HEK293 (cell line): ENCODE results near the gene CABP4.

ENCODE experiments used
- PRDM1 ChIP-seq: fragments of 450-650 bp; formaldehyde crosslinking; IDR thresholded peaks from 2 replicates; pipeline ENCODE4; 2016; ENCODE audit warnings: missing biosample characterization, missing genetic modification characterization
- YY1 ChIP-seq: fragments of 450-650 bp; formaldehyde crosslinking; IDR thresholded peaks from 2 replicates; pipeline ENCODE4 v1.5.1; 2018; ENCODE audit warnings: missing biosample characterization, missing genetic modification characterization
- ZFP37 ChIP-seq: fragments of 450-650 bp; formaldehyde crosslinking; IDR thresholded peaks from 2 replicates; pipeline ENCODE4 v1.5.1; 2016; ENCODE audit warnings: missing biosample characterization, missing genetic modification characterization
- ZNF133 ChIP-seq: fragments of 450-650 bp; formaldehyde crosslinking; IDR thresholded peaks from 2 replicates; pipeline ENCODE4 v1.5.1; 2016; ENCODE audit warnings: missing biosample characterization, missing genetic modification characterization
- ZNF184 ChIP-seq: fragments of 450-650 bp; IDR thresholded peaks from 2 replicates; pipeline ENCODE4 v1.5.1; 2018; ENCODE audit warnings: missing biosample characterization, mild to moderate bottlenecking, missing genetic modification characterization
- ZNF274 ChIP-seq, 2 experiments: fragments of 200-500 bp in 1 of 2; fragments of 450-650 bp in 1 of 2; sonication (Bioruptor generic) in 1 of 2; formaldehyde crosslinking in 1 of 2; IDR thresholded peaks; 2 replicates each; pipeline versions ENCODE4 v1.5.1 to v1.6.1; 2014 to 2016; ENCODE audit warnings: borderline replicate concordance in 1 of 2, inconsistent platforms in 1 of 2, low read length in 1 of 2, missing biosample characterization in 1 of 2, missing genetic modification characterization in 1 of 2
- ZNF791 ChIP-seq: fragments of 450-650 bp; formaldehyde crosslinking; IDR thresholded peaks from 2 replicates; pipeline ENCODE4 v1.5.1; 2016; ENCODE audit warnings: missing biosample characterization, missing genetic modification characterization
- TF ChIP-seq, protein P1 (sequence below): fragments of 450-650 bp; formaldehyde crosslinking; IDR thresholded peaks from 2 replicates; pipeline ENCODE4 v1.5.1; 2016; ENCODE audit warnings: missing biosample characterization, missing genetic modification characterization

DNA sequence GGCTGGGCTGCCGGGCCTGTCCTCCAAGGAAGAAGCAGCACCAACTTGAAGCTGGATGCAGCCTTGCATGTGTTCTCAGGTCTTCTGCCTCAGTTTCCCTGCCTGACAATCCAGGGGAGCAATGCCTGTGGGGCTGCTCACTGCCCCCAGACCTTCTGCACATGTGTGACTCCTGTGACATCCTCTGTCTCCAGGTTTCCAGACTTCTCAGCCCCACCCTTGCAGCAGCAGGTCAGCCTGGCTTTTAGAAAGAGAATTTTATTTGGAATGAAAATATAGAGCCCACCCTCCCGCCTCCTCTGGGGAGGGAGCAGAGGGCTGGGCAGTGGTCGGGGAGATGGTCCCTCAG lies 17.4 kb upstream of the CABP4 start:
- TF ChIP-seq ZNF184 (tag by site-specific recombination) (no peak), PRDM1 (tag by site-specific recombination) (no peak), YY1 (tag by site-specific recombination) (no peak), ZNF274 (IDR thresholded peaks at IDR 0.05; ENCODE audit: low read length) (no peak), ZNF274 (tag by site-specific recombination; IDR thresholded peaks at IDR 0.05; ENCODE audit: borderline replicate concordance) (no peak), ZNF133 (tag by site-specific recombination) (no peak), ZFP37 (tag by site-specific recombination) (no peak), ZNF791 (tag by site-specific recombination) (no peak)
- TF ChIP-seq, protein P1, sequence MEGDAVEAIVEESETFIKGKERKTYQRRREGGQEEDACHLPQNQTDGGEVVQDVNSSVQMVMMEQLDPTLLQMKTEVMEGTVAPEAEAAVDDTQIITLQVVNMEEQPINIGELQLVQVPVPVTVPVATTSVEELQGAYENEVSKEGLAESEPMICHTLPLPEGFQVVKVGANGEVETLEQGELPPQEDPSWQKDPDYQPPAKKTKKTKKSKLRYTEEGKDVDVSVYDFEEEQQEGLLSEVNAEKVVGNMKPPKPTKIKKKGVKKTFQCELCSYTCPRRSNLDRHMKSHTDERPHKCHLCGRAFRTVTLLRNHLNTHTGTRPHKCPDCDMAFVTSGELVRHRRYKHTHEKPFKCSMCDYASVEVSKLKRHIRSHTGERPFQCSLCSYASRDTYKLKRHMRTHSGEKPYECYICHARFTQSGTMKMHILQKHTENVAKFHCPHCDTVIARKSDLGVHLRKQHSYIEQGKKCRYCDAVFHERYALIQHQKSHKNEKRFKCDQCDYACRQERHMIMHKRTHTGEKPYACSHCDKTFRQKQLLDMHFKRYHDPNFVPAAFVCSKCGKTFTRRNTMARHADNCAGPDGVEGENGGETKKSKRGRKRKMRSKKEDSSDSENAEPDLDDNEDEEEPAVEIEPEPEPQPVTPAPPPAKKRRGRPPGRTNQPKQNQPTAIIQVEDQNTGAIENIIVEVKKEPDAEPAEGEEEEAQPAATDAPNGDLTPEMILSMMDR (tag by site-specific recombination): no peak
